Measurements from ENCODE around the gene SVEP1. TPM values are rescaled to one million over a fixed set of nuclear protein-coding genes. Genes with fewer than 3 reads are reported as not detected.

The SVEP1 gene
- total RNA-seq, 1 experiment from 2014 or later, result 21.9 TPM

- CTCF ChIA-PET, result interaction anchor here (1.2 kb wide), 1 partner anchor 44 kb away, joined by 3 read pairs; no protein-coding TSS in a partner anchor
Measured at GRCh38 chr9:110487196-110487595, 92.3 kb downstream of the SVEP1 start.

GRCh38 chr9:110486218-110486617 lies 93.3 kb downstream of the SVEP1 start:
- Mint-ChIP-seq H3K27me3 (ENCODE audit: insufficient read depth, unreplicated experiment) (no peaks in the 10 kb centered on the region), H3K4me1 (ENCODE audit: insufficient read depth, unreplicated experiment) (no peaks in the 10 kb centered on the region), H3K27ac (ENCODE audit: low read depth, unreplicated experiment) (no peak overlapping the region), H3K36me3 (ENCODE audit: insufficient read depth, unreplicated experiment) (peaks cover 7% of the 10 kb centered on the region), H3K9me3 (ENCODE audit: unreplicated experiment) (no peaks in the 10 kb centered on the region), H3K4me3 (ENCODE audit: unreplicated experiment) (no peak overlapping the region)
- POLR2A ChIA-PET, result interaction anchor here (1.1 kb wide), 1 partner anchor 12 kb away, joined by 3 read pairs; no protein-coding TSS in a partner anchor
- TF ChIP-seq, protein P1, sequence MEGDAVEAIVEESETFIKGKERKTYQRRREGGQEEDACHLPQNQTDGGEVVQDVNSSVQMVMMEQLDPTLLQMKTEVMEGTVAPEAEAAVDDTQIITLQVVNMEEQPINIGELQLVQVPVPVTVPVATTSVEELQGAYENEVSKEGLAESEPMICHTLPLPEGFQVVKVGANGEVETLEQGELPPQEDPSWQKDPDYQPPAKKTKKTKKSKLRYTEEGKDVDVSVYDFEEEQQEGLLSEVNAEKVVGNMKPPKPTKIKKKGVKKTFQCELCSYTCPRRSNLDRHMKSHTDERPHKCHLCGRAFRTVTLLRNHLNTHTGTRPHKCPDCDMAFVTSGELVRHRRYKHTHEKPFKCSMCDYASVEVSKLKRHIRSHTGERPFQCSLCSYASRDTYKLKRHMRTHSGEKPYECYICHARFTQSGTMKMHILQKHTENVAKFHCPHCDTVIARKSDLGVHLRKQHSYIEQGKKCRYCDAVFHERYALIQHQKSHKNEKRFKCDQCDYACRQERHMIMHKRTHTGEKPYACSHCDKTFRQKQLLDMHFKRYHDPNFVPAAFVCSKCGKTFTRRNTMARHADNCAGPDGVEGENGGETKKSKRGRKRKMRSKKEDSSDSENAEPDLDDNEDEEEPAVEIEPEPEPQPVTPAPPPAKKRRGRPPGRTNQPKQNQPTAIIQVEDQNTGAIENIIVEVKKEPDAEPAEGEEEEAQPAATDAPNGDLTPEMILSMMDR (IDR thresholded peaks at IDR 0.05; ENCODE audit: unreplicated experiment), result no peak
- intact Hi-C loops (cut with micrococcal nuclease), result no loop called here
- CTCF ChIA-PET, result interaction anchor here (0.7 kb wide), 2 partner anchors 18 to 902 kb away, joined by 3 read pairs; no protein-coding TSS in a partner anchor
- DNase-seq (ENCODE audit: unreplicated experiment), result no peak
- no TSS peak for BruUV-seq (replicated peaks)

More at GRCh38 chr9:110487196-110487595, 92.3 kb downstream of the SVEP1 start:
- intact Hi-C loops (cut with micrococcal nuclease), result no loop called here
- no peak overlapping the region for H3K4me3 Mint-ChIP-seq (ENCODE audit: unreplicated experiment)
- H3K27ac Mint-ChIP-seq (ENCODE audit: low read depth, unreplicated experiment), result no peak overlapping the region
- no peaks in the 10 kb centered on the region for H3K27me3 Mint-ChIP-seq (ENCODE audit: insufficient read depth, unreplicated experiment)
- no peaks in the 10 kb centered on the region for H3K4me1 Mint-ChIP-seq (ENCODE audit: insufficient read depth, unreplicated experiment)
- H3K36me3 Mint-ChIP-seq (ENCODE audit: insufficient read depth, unreplicated experiment), result peaks cover 7% of the 10 kb centered on the region
- no peak for DNase-seq (ENCODE audit: unreplicated experiment)
- no TSS peak for BruUV-seq (replicated peaks)
- H3K9me3 Mint-ChIP-seq (ENCODE audit: unreplicated experiment), result no peaks in the 10 kb centered on the region
- POLR2A ChIA-PET, result no interaction called here
- TF ChIP-seq, protein P1 (IDR thresholded peaks at IDR 0.05; ENCODE audit: unreplicated experiment), result no peak

DNA sequence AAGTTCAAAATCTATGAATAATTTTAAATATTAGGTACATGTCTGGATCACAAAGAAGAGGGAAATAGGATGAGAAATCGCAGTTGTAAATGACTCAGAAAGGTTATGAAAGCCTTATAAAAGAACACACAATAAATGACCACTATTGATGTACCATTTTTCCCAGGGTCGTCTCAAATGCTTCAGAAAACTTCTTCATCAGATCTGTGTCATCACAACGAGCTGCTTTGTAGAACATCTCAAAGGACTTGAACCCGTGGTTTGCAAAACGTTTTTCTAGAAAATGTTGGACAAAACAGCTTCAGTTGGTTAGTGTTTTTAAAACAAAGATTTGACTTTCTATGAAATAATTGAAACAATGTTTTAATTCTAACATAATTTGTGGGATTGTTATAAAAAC lies 100.1 kb downstream of the SVEP1 start:
- Mint-ChIP-seq H3K9me3 (ENCODE audit: unreplicated experiment) (no peaks in the 10 kb centered on the region), H3K27me3 (ENCODE audit: insufficient read depth, unreplicated experiment) (no peaks in the 10 kb centered on the region), H3K4me1 (ENCODE audit: insufficient read depth, unreplicated experiment) (no peaks in the 10 kb centered on the region), H3K4me3 (ENCODE audit: unreplicated experiment) (no peak overlapping the region), H3K36me3 (ENCODE audit: insufficient read depth, unreplicated experiment) (no peaks in the 10 kb centered on the region), H3K27ac (ENCODE audit: low read depth, unreplicated experiment) (no peak overlapping the region)
- no TSS peak for BruUV-seq (replicated peaks)
- TF ChIP-seq, protein P1 (IDR thresholded peaks at IDR 0.05; ENCODE audit: unreplicated experiment), result no peak
- ChIA-PET CTCF (no interaction called here), POLR2A (no interaction called here)
- intact Hi-C loops (cut with micrococcal nuclease), result no loop called here
- no peak for DNase-seq (ENCODE audit: unreplicated experiment)

- DNase-seq (ENCODE audit: unreplicated experiment), result no peak
- H3K4me3 Mint-ChIP-seq (ENCODE audit: unreplicated experiment), result no peak overlapping the region
- ChIA-PET CTCF (interaction anchor here (1.0 kb wide), 1 partner anchor 140 kb away, joined by 4 read pairs; no protein-coding TSS in a partner anchor), POLR2A (no interaction called here)
- no peaks in the 10 kb centered on the region for H3K4me1 Mint-ChIP-seq (ENCODE audit: insufficient read depth, unreplicated experiment)
- no peak overlapping the region for H3K27ac Mint-ChIP-seq (ENCODE audit: low read depth, unreplicated experiment)
- no TSS peak for BruUV-seq (replicated peaks)
- TF ChIP-seq, protein P1 (IDR thresholded peaks at IDR 0.05; ENCODE audit: unreplicated experiment), result no peak
- H3K36me3 Mint-ChIP-seq (ENCODE audit: insufficient read depth, unreplicated experiment), result no peaks in the 10 kb centered on the region
- intact Hi-C loops (cut with micrococcal nuclease), result no loop called here
- H3K27me3 Mint-ChIP-seq (ENCODE audit: insufficient read depth, unreplicated experiment), result no peaks in the 10 kb centered on the region
- no peaks in the 10 kb centered on the region for H3K9me3 Mint-ChIP-seq (ENCODE audit: unreplicated experiment)
Measured at GRCh38 chr9:110476251-110476650, 103.3 kb downstream of the SVEP1 start.

Data from MCF 10A (cell line).